ENCODE results near the gene AKAP11.

GRCh38 chr13:42333613-42334328 is 61.8 kb downstream of the AKAP11 start:
- TF ChIP-seq, protein P1, sequence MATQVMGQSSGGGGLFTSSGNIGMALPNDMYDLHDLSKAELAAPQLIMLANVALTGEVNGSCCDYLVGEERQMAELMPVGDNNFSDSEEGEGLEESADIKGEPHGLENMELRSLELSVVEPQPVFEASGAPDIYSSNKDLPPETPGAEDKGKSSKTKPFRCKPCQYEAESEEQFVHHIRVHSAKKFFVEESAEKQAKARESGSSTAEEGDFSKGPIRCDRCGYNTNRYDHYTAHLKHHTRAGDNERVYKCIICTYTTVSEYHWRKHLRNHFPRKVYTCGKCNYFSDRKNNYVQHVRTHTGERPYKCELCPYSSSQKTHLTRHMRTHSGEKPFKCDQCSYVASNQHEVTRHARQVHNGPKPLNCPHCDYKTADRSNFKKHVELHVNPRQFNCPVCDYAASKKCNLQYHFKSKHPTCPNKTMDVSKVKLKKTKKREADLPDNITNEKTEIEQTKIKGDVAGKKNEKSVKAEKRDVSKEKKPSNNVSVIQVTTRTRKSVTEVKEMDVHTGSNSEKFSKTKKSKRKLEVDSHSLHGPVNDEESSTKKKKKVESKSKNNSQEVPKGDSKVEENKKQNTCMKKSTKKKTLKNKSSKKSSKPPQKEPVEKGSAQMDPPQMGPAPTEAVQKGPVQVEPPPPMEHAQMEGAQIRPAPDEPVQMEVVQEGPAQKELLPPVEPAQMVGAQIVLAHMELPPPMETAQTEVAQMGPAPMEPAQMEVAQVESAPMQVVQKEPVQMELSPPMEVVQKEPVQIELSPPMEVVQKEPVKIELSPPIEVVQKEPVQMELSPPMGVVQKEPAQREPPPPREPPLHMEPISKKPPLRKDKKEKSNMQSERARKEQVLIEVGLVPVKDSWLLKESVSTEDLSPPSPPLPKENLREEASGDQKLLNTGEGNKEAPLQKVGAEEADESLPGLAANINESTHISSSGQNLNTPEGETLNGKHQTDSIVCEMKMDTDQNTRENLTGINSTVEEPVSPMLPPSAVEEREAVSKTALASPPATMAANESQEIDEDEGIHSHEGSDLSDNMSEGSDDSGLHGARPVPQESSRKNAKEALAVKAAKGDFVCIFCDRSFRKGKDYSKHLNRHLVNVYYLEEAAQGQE (IDR thresholded peaks at IDR 0.05; ENCODE audit: insufficient read depth in 1 of 2, low read depth in 2 of 2, low read length in 2 of 2) = no peak
- TF ChIP-seq POLR2AphosphoS5 (IDR thresholded peaks at IDR 0.05; ENCODE audit: low read depth, low read length) = no peak
